Pancreas (tissue), 10 donors: ENCODE data around the gene ZGRF1. TPM values are rescaled to one million over a fixed set of nuclear protein-coding genes. Genes with fewer than 3 reads are reported as not detected.
"Not testable (repeated sequence)": the region's sequence is repeated elsewhere in the genome, so short reads cannot be mapped to it uniquely, and the experiment has no call there.

Source experiments
- ATAC-seq, 4 donors: fragments of 200-7000 bp; cut with Tn5 transposase; one replicate each; pipeline versions ENCODE4 v1.8.0 to v1.9.1; 2020; ENCODE audit warnings: mild to moderate bottlenecking in 4 of 4, moderate library complexity in 4 of 4
- DNase-seq, 6 donors: peaks; one replicate each; pipeline ENCODE4 v3.0.0-alpha.2; 2020
- FAIRE-seq: peaks from 2 replicates; lab custom pipeline; 2012; peaks lifted over from hg19 to GRCh38; lab: Jason Lieb, UNC
- H3K27ac ChIP-seq, 4 donors: fragments of 200-600 bp; sonication (generic); 1 replicate in 3 of 4; 2 replicates in 1 of 4; pipeline versions ENCODE4 v1.5.0 to v1.8.0; 2020
- H3K27me3 ChIP-seq, 4 donors: fragments of 200-600 bp; one replicate each; pipeline ENCODE4 v1.8.0; 2021
- H3K36me3 ChIP-seq, 3 donors: fragments of 200-600 bp; sonication (generic) in 1 of 3; one replicate each; pipeline versions ENCODE4 v1.5.0 to v1.8.0; 2020 to 2021
- H3K4me1 ChIP-seq, 3 donors: fragments of 200-600 bp; one replicate each; pipeline ENCODE4 v1.8.0; 2021
- H3K4me3 ChIP-seq, 4 donors: fragments of 200-600 bp; sonication (generic) in 2 of 4; one replicate each; pipeline versions ENCODE4 v1.5.0 to v1.8.0; 2020 to 2021
- H3K9me3 ChIP-seq, 4 donors: fragments of 200-600 bp; one replicate each; pipeline ENCODE4 v1.8.0; 2021
- WGBS, 2 donors: extraction: QIAGEN DNeasy Blood & Tissue Kit; methylation state at CpG; one replicate each; pipeline ENCODE4 v1.1.7; 2013; 5-methylcytosine and 5-hydroxymethylcytosine counted together
- intact Hi-C, 3 donors: fragments of 100-400 bp; cut with DNase I; formaldehyde crosslinking; loops; one replicate each; pipeline versions ENCODE4 v1.11.1 to v1.14.2; 2022
- polyA plus RNA-seq, 2 donors: library from polyadenylated mRNA; stranded (reverse); fragments of 200-250 nt; gene quantifications; one replicate each; pipeline ENCODE4 v1.2.3, GENCODE V29; 2013
- total RNA-seq, 6 donors: library from RNA; stranded (reverse); fragmentation: NEBNext Ultra II Directional in 4 of 6; extraction: Animal tissue kit (Norgen Biotek cat#: 25700) in 4 of 6; gene quantifications; one replicate each; pipeline versions ENCODE4 v1.2.1 to v1.2.4, GENCODE V29; 2021 to 2023
- TF ChIP-seq, protein P1 (sequence below), 4 donors: fragments of 200-600 bp; sonication (generic) in 3 of 4; IDR thresholded peaks; one replicate each; pipeline versions ENCODE4 v1.5.0 to v1.8.0; 2021; ENCODE audit warnings: antibody characterized with exemption in 4 of 4
- donor health status: healthy with polysubstance abuse.
- donor health status: DM: no; HTN: no; CAD: no; lungs with moderate emphysema.
- donor health status: DM: no; HTN: no; CAD: no.
- donor health status: control.
- donor health status: control.
- donor health status: Bipolar disorder and iron deficiency.
- donor health status: DM: yes; HTN: yes; CAD: no.
- donor health status: DM: no; HTN: no; CAD: no.
- donor health status: DM: no; HTN: no; CAD: no.
- donor health status: DM: yes; HTN: yes; CAD: no.

Gene ZGRF1
- total and polyA plus RNA-seq, 8 donors, result 0.82 to 4.9 (median 1.9) TPM

- no peaks in the 10 kb centered on the region for H3K27me3 ChIP-seq
- H3K4me3 ChIP-seq, result no peak overlapping the region
- H3K9me3 ChIP-seq, result no peaks in the 10 kb centered on the region
- no peak overlapping the region for H3K27ac ChIP-seq
- peaks cover 0 to 27% (median 6%) of the 10 kb centered on the region in 3 donors for H3K36me3 ChIP-seq
- no peak for FAIRE-seq
- intact Hi-C loops, result loop anchor here in 1 of 3 donors (10.0 kb wide), 1 partner anchor 112 kb away; no protein-coding TSS in a partner anchor
- DNase-seq, result no peak
- ATAC-seq, result no peak
- WGBS, 2 donors, result 76 to 77% methylated on average over 2 of the region's 2 CpGs
- peaks cover 0 to 9% (median 6%) of the 10 kb centered on the region in 3 donors for H3K4me1 ChIP-seq
- TF ChIP-seq, protein P1, sequence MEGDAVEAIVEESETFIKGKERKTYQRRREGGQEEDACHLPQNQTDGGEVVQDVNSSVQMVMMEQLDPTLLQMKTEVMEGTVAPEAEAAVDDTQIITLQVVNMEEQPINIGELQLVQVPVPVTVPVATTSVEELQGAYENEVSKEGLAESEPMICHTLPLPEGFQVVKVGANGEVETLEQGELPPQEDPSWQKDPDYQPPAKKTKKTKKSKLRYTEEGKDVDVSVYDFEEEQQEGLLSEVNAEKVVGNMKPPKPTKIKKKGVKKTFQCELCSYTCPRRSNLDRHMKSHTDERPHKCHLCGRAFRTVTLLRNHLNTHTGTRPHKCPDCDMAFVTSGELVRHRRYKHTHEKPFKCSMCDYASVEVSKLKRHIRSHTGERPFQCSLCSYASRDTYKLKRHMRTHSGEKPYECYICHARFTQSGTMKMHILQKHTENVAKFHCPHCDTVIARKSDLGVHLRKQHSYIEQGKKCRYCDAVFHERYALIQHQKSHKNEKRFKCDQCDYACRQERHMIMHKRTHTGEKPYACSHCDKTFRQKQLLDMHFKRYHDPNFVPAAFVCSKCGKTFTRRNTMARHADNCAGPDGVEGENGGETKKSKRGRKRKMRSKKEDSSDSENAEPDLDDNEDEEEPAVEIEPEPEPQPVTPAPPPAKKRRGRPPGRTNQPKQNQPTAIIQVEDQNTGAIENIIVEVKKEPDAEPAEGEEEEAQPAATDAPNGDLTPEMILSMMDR (IDR thresholded peaks at IDR 0.05), result no peak
These were observed 5.8 kb upstream of the ZGRF1 start for GRCh38 chr4:112642526-112642925.

DNA sequence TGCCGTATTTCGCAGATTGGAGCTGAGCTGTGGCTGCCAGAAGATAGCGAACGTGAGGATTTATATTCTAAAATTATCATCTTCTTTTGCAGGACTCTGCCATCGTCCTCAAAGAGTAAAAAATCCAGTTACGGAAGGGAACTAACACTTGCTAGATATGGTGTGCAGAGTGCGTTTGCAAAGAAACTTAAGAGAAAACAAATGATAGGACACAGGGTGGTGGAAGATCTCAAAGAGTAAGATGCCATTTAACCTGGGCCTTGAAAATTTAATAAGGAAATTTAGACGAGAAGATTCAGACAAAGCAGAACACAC, 800 bp upstream of the ZGRF1 start:
- WGBS, 2 donors, result 0% methylated on average over 8 of the region's 8 CpGs
- ATAC-seq, result peak in 2 of 4 donors; percentile 0 to 3
- intact Hi-C loops, result no loop called here

DNA sequence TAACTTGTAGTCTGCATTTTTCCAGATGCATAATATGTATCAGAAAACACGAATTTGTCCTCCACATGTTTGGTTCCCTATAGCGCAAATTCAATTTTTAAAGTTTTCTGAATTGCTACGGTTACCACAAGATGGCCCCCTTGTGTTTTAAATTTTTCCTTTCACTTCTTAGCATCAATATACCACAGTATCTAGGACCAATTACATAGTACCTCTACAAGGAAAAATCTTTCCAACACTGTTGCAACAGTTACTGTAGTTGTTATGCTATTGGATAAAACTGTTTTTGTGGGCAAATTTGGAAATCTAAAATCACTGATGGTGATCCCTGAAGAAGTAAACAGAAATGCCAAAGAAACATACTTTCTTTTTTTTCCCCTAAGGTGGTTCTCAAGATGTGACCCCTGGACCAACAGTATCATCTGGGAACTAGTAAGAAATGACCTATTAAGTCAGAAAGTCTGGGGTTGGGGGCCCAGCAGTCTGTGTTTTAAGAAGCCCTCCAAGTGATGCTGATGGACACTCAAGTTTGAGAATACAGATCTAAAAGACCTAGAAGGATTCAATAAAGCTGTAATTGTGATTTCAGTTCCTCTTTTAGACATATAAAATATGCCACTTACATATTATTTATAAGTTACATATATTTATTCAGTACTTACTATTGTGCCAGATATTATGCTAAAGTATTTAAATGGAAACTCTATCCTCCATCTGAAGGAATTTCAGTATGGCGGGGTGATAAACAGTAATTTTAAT, 3.1 kb downstream of the ZGRF1 start:
- H3K4me3 ChIP-seq, result no peak overlapping the region
- WGBS, 2 donors, result 29 to 33% methylated on average over 4 of the region's 4 CpGs
- peak; percentile 72 for FAIRE-seq

More for the DNA sequence above, 800 bp upstream of the ZGRF1 start:
- TF ChIP-seq, protein P1 (IDR thresholded peaks at IDR 0.05), result no peak
- Histone ChIP-seq H3K36me3 (no peaks in the 10 kb centered on the region), H3K4me1 (peaks cover 8 to 10% (median 9%) of the 10 kb centered on the region in 3 donors), H3K9me3 (no peaks in the 10 kb centered on the region), H3K27ac (peak overlapping the region; percentile 91 to 96 (median 92)), H3K4me3 (peak overlapping the region; percentile 54 to 67 (median 56)), H3K27me3 (no peaks in the 10 kb centered on the region)
- FAIRE-seq, result no peak
- no peak for DNase-seq

DNA sequence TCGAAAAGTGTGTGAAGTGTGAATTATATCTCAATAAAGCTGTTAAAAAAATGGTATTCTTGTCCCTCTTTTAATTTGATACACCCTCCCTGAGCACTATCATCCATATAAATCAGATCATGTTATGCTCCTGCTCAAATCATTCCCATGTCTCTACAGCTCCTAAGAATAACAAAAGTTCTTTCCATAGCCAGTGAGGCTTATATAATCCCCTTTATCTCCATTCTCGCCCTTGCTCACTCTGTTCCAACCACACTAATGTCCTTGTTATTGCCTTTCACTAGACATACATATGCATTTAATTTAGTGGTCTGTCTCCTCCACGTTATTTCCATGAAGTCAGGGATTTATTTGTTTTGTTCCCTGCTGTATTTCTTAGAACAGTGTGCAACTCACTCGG, 10.5 kb downstream of the ZGRF1 start:
- Histone ChIP-seq H3K27me3 (no peaks in the 10 kb centered on the region), H3K27ac (no peak overlapping the region), H3K4me3 (no peak overlapping the region), H3K4me1 (no peaks in the 10 kb centered on the region), H3K36me3 (no peaks in the 10 kb centered on the region), H3K9me3 (no peaks in the 10 kb centered on the region)
- no peak for FAIRE-seq
- DNase-seq, result no peak
- TF ChIP-seq, protein P1 (IDR thresholded peaks at IDR 0.05), result no peak
- WGBS, 2 donors, result 84 to 86% methylated on average over 4 of the region's 4 CpGs
- intact Hi-C loops, result no loop called here
- no peak for ATAC-seq

More for the DNA sequence above, 3.1 kb downstream of the ZGRF1 start:
- TF ChIP-seq, protein P1 (IDR thresholded peaks at IDR 0.05), result peak in 2 of 4 donors; percentile 18 to 21
- DNase-seq (no peak), ATAC-seq (no peak)
- Histone ChIP-seq H3K27me3 (no peaks in the 10 kb centered on the region), H3K9me3 (no peaks in the 10 kb centered on the region), H3K27ac (no peak overlapping the region), H3K36me3 (no peaks in the 10 kb centered on the region), H3K4me1 (peaks cover 8 to 10% (median 9%) of the 10 kb centered on the region in 3 donors)
- intact Hi-C loops, result no loop called here

- 86 to 91% methylated on average over 2 of the region's 2 CpGs for WGBS, 2 donors
- TF ChIP-seq, protein P1 (IDR thresholded peaks at IDR 0.05), result no peak
- intact Hi-C loops, result no loop called here
- no peak overlapping the region for H3K27ac ChIP-seq
- ATAC-seq, result no peak
- DNase-seq, result no peak
- no peaks in the 10 kb centered on the region for H3K4me1 ChIP-seq
- no peak for FAIRE-seq
- H3K4me3 ChIP-seq, result no peak overlapping the region
- H3K9me3 ChIP-seq, result no peaks in the 10 kb centered on the region
- H3K36me3 ChIP-seq, result no peaks in the 10 kb centered on the region
- H3K27me3 ChIP-seq, result no peaks in the 10 kb centered on the region
These were observed 19.7 kb downstream of the ZGRF1 start for GRCh38 chr4:112616984-112617383.

DNA sequence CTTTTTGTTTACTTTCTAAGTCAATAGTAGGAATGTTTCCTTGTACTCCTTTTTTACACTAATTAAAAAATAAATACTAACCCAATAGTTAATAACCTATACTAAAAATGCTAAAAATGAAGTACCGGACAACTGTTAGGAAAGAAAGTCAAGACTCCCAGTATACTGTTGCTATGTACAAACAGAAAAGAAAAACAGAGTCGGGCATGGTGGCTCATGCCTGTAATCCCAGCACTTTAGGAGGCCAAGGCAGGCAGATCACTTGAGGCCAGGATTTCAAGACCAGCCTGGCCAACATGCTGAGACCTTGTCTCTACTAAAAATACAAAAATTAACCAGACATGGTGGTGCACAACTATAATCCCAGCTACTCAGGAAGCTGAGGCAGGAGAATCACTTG, 23.9 kb downstream of the ZGRF1 start:
- DNase-seq, H3K27me3 ChIP-seq, H3K9me3 ChIP-seq, H3K4me3 ChIP-seq, ATAC-seq, H3K4me1 ChIP-seq, intact Hi-C loops, FAIRE-seq, H3K27ac ChIP-seq, H3K36me3 ChIP-seq: not testable (repeated sequence)
- 72 to 76% methylated on average over 2 of the region's 2 CpGs for WGBS, 2 donors
